ENCODE measurements around the gene SLC37A2.

DNA sequence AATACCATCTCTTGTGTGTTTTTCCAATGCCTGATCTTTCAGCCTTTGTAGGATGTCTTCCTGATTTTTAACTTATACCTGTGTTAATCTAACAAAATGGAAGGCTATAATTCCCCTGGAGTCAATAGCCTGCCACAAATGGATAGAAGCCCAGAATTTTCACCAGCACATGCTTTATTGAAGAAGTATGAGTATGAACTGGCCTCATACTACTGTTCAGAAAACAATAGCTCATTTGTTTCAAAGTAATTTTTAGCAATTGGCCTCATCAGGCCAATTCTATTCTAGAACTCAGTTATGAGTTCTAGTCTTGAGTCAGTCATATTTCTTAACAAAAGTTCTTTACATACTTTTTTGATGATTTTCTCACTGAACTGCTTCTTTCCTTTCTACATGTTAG is 40.6 kb upstream of the SLC37A2 start:
- TF ChIP-seq, protein P1, sequence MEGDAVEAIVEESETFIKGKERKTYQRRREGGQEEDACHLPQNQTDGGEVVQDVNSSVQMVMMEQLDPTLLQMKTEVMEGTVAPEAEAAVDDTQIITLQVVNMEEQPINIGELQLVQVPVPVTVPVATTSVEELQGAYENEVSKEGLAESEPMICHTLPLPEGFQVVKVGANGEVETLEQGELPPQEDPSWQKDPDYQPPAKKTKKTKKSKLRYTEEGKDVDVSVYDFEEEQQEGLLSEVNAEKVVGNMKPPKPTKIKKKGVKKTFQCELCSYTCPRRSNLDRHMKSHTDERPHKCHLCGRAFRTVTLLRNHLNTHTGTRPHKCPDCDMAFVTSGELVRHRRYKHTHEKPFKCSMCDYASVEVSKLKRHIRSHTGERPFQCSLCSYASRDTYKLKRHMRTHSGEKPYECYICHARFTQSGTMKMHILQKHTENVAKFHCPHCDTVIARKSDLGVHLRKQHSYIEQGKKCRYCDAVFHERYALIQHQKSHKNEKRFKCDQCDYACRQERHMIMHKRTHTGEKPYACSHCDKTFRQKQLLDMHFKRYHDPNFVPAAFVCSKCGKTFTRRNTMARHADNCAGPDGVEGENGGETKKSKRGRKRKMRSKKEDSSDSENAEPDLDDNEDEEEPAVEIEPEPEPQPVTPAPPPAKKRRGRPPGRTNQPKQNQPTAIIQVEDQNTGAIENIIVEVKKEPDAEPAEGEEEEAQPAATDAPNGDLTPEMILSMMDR (IDR thresholded peaks at IDR 0.05; ENCODE audit: low read depth, low read length, poor library complexity, severe bottlenecking), result no peak
- no peak for TF ChIP-seq EZH2phosphoT487 (IDR thresholded peaks at IDR 0.05; ENCODE audit: borderline replicate concordance, low read length)
